GM12865 (cell line): ENCODE data around the gene ERC2.

Experiments used
- DNase-seq: peaks from one replicate; pipeline ENCODE4 v3.0.0; 2010; ENCODE audit warnings: low read depth
- H3K4me3 ChIP-seq: 2 replicates; pipeline ENCODE4 v1.5.1; 2011; ENCODE audit warnings: mild to moderate bottlenecking, low read depth, low read length, control low read depth
- CTCF ChIP-seq: IDR thresholded peaks from 2 replicates; pipeline ENCODE4 v1.5.1; 2011; ENCODE audit warnings: low read length, control low read depth, low read depth, inconsistent platforms; ENCODE audit not compliant: insufficient read depth; ENCODE audit errors: missing control alignments

The ERC2 gene

GRCh38 chr3:56119575-56120349 lies 348.5 kb downstream of the ERC2 start:
- DNase-seq = no peak
- H3K4me3 ChIP-seq = no peak overlapping the region
- TF ChIP-seq CTCF = no peak

- H3K4me3 ChIP-seq = no peak overlapping the region
- DNase-seq = no peak
- TF ChIP-seq CTCF = no peak
These were observed 349.3 kb downstream of the ERC2 start for GRCh38 chr3:56118968-56119367.

- no peak for DNase-seq
- no peak for TF ChIP-seq CTCF
- no peak overlapping the region for H3K4me3 ChIP-seq
These were observed 352.6 kb downstream of the ERC2 start for GRCh38 chr3:56115698-56116097.

GRCh38 chr3:56115199-56115598 lies 353.1 kb downstream of the ERC2 start:
- no peak overlapping the region for H3K4me3 ChIP-seq
- no peak for DNase-seq
- TF ChIP-seq CTCF = no peak

GRCh38 chr3:56113908-56114307 lies 354.4 kb downstream of the ERC2 start:
- no peak for DNase-seq
- no peak overlapping the region for H3K4me3 ChIP-seq
- no peak for TF ChIP-seq CTCF

GRCh38 chr3:56113231-56113630 lies 355.0 kb downstream of the ERC2 start:
- no peak for TF ChIP-seq CTCF
- DNase-seq = no peak
- H3K4me3 ChIP-seq = no peak overlapping the region
